Stimulated activated CD4-positive, alpha-beta T cell treated with anti-CD3 and anti-CD28 coated beads, Interleukin-1b, Interleukin-23, amount 100 ng/mL, for 24 hours (primary cell): ENCODE results near the gene PGA5.
"Not testable (repeated sequence)": the region's sequence is repeated elsewhere in the genome, so short reads cannot be mapped to it uniquely, and the experiment has no call there.

Source experiments
- DNase-seq, 4 experiments: peaks; one replicate each; pipeline ENCODE4 v3.0.0-alpha.2; 2020; ENCODE audit warnings: low read depth in 4 of 4, low spot score in 1 of 4

PGA5 gene

DNA sequence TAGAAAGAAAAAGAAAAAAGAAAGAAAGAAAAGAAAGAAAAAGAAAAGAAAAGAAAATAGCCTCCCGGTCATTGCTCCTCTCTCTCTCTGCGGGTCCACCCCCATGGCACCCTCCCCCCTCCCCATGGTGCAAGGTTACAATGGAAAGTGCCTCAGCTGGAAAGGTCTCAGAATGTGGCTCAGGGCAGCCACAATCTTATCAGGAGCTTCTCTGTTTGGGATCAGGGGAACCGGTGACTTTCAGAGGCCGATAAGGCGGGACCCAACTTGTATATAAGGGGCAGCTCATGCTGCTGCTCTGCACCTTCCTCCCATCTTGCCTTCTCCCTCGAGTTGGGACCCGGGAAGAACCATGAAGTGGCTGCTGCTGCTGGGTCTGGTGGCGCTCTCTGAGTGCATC, at the start of gene PGA5:
Gene PGA5 (plus strand): TSS at position 301 of the 400 bp plus-strand sequence. CDS start 52 bp downstream, at position 353.
- DNase-seq, result not testable (repeated sequence)

DNA sequence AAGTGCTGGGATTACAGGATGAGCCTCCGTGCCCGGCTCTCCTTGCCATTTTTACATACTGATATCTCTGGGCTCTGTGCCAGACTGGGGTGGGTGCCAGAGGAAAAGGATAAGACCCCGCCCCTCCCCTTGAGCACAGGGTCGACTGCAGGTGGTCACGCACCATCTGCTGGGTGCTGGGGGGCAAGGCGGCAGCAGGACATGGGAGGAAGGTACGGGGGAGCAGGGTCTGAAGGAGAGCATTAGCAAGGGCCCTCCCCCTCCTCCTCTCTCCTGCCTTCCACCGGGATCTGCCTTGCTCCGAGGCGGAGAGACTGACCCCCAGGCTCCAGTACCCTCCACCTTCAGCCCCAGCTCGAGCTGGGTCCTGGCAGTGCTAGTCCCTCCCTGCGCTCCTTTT, 47.4 kb upstream of the PGA5 start:
- no peak for DNase-seq

DNA sequence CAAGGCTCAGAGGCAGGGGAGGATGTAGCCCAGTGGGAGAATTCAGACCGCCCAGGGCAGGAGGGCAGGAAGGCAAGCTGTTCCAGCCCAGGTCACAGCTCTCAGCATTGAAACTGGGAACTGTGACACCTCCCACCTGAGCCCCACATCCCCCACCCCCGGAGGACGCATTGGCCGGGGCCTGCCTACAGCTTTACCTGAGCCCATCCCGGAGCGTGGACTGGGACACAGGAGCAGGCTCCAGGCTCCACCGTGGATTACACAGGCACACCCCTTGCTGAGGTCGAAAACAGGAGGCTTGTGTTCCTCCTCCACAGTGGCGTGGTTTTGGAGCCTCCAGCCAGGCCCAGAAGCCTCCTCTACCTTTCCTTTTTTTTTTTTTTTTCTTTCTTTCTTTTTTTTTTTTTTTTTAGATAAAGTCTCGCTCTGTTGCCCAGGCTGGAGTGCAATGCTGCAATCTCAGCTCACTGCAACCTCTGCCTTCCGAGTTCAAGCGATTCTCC, 46.8 kb upstream of the PGA5 start:
- DNase-seq, result no peak

DNA sequence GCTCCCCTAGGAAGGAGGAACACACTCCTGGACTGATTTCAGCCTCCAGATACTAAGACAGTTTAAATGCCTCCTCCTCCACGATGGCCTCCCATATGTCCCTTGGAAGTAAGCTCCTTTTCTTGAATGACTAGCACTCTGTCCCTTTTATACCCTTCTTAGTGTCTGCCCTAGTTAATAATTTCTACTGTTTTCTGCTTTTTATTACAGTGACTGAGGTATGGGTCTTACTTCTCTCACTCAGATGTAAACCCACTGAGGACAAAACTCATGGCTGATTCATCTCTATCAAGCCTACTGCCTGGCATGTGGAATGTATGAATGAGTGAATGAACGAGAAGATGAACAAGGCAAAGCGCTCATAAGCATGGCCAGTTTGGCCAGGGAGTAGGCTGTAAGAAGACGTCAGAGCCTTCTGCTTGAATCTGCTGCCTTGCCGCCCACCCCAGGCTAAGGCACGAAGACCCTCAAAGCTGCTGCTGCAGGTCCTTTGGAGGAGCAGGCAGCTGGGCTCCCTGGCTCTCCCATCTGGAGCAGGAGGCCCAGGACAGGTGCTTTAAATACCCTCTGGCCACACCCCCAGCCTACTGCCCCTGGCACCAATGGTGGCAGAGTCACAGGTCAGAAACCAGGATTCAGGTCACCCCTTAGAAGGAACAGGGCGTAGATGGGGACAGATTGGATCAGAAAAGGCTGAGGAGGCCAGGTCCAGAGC, 45.8 kb upstream of the PGA5 start:
- no peak for DNase-seq

DNA sequence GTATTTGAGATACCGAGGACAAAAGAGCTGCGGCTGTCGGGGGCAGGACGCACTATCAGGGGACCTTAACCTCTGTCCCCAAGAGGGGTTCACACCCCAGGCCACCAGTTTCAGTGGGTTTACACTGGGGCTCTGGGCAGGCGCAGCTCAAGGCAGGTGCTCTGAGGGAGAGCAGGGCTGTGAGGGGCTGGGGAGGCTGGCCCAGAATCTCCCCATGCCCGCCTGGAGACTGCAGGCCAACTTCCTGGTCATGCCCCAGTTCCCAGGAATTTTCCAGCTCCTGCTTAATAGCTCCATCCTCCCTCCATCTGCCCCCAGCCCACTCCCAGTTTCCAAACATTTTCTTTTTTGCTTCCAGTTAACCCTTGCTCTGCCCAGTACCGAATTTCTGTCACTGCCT, 45.3 kb upstream of the PGA5 start:
- no peak for DNase-seq

DNA sequence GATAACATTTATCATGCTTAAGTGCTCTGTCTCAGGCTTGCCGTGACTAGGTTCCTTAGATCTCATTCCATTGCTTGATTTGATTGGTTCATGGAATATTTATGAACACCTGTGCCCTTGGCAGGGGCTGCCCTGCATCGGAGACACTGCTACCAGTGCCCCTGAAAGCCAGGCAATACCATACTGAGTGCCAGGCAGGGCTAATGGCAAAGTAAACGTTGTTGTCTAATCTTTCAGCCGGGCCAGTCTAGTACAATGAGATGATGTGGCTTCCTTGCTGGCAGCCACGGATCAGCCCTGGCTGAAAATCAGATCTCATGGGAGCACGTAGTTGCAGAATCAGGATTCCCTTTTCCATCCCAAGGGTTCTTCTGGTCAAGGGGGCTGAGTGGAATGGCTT, 42.6 kb upstream of the PGA5 start:
- DNase-seq, result no peak

DNA sequence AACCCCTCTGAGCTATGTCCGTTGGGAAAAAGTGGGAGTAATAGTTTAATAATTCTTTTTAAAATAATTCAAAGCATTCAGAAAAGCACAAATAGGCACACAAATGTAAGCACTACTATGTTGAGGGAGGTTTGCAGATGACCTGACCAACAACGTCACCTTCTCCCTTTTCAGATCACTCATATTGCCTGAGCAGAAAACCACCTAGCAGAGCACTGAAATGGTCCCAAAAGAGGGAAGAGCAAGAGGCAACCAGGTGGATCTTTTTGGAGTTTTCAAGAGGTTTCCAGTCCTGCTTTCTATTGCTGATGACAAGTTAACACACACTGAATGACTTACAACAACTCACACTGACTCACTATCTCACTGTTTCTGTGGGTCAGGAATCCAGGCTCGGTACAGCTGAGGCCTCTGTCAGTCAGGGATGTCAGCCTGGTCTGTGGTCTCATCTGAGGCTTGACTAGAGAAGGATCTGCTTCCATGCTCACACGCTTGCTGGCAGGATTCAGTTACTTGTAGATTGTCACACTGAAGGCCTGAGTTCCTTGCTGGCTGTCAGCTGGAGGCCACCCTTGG, 41.9 kb upstream of the PGA5 start:
- no peak for DNase-seq

DNA sequence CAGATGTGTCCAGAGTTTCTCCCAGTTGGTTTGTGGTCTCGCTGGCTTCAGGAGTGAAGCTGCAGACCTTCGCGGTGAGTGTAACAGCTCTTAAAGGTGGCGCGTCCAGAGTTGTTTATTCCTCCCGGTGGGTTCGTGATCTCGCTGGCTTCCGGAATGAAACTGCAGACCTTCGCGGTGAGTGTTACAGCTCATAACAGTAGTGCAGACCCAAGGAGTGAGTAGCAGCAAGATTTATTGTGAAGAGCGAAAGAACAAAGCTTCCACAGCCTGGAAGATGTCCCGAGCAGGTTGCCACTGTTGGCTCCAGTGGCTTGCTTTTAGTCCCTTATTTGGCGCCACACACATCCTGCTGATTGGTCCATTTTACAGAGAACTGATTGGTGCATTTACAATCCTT, 39.5 kb upstream of the PGA5 start:
- no peak for DNase-seq

DNA sequence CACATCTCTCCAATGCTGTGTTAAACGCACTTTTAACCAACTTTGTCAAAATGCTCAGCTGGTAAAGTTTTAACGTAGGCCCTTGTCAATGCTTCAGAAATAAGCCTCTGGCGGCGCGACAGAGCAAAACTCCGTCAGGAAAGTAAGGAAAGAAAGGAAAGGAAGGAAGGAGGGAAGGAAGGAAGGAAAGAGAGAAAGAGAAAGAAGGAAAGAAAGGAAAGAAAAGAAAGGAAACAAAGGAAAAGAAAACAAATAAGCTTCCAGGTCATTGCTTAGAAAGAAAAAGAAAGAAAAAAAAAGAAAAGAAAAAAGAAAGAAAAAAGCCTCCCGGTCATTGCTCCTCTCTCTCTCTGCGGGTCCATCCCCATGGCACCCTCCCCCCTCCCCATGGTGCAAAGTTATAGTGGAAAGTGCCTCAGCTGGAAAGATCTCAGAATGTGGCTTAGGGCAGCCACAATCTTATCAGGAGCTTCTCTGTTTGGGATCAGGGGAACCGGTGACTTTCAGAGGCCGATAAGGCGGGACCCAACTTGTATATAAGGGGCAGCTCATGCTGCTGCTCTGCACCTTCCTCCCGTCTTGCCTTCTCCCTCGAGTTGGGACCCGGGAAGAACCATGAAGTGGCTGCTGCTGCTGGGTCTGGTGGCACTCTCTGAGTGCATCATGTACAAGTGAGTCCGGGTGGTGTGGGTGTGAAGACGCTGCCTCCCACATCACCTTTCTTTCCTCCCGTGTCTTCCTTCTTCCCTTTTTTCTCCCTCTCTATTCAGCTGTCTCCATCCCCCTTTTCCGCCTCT, 37.8 kb upstream of the PGA5 start, which contains the start of gene PGA3:
Gene PGA3 (plus strand): TSS at position 566 of the 797 bp plus-strand sequence. CDS start 50 bp downstream, at position 616.
- not testable (repeated sequence) for DNase-seq

DNA sequence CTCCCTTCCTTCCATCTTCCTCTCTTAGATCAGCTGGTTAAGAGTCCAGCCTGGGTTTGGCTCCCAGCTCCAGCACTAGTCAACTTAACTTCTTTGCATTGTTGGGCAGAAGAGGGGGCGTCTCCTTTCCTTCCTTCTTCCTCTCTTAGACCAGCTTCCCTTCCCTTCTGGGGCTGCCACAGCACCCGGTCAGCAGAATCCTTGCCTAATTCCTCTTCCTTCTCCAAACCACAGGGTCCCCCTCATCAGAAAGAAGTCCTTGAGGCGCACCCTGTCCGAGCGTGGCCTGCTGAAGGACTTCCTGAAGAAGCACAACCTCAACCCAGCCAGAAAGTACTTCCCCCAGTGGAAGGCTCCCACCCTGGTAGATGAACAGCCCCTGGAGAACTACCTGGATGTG, 37.1 kb upstream of the PGA5 start:
- not testable (repeated sequence) for DNase-seq

DNA sequence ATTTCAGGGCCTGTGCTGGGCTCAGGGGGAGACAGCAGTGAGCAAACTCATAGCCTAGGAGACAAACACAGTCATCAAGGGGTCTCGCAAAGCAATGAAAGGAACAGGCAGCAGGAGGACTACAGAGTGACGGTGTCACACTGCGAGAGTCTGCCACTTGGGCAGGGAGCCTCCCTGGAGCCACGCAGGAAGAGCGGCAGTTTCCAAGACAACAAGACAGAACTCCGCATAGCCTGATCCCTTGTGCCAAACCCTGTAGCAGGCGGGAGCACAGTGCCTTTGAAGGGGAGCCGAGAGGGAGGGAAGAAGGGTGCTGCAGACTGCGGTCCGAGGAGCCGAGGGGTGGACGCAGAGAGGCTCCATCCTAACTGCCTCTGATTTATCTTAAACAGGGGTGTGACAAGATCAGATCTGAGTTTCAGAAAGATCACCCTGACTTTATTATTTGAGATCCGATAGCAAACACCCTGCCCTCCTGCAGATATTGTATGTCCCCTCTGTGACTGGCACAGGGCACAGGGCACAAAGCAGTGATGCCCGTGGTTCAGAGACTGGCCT, 36.4 kb upstream of the PGA5 start:
- DNase-seq, result not testable (repeated sequence)

DNA sequence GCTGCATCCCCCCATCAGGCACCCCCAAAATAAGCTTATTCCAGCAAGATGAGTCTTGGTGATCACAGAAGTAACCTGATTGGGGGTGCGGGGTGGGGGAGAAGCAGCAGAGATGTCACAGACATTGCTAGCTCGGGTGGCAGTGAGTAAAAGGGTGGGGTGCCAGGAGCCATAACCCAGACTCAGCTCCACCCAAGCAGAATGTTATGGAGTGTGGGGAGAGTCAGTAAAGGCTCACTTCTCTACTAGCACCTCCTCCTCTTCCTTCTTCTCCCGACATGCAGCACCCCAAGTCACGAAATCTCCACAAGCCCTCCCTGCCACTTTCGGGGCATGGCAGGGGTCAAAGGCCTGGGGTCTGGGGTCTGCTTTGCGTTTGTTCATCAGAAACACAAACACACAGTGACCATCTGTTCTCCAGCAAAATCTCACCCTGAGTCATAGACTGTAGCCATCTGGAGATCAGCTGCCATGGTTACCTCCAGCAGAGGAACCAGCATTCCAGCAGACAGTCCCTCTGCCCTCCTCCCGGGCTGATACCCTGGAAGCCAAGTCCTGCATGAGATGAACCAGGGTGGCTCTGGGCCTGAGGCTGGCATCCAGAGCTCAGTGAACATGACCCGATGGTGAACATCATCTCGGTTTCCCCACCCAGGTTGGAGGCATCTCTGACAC, 33.2 kb upstream of the PGA5 start:
- not testable (repeated sequence) for DNase-seq

DNA sequence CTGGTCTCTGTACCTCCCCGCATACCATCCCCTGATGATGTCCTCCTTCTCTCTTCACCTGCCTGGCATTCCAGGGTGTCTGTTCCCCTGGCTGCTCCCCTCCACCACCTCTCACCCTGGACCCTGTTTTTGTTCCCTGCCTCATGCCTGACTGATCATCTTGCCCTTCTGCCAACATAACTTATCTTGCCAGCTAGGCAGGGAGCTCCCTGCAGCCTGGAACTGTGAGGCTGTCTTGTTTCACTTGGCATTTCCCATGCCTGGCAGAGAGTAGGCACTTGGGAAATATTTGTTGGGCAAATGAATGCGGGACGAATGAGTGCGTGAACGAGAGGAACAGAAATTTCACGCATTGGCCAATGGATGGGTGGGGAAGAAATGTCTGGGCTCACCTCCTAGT, 30.3 kb upstream of the PGA5 start:
- not testable (repeated sequence) for DNase-seq

DNA sequence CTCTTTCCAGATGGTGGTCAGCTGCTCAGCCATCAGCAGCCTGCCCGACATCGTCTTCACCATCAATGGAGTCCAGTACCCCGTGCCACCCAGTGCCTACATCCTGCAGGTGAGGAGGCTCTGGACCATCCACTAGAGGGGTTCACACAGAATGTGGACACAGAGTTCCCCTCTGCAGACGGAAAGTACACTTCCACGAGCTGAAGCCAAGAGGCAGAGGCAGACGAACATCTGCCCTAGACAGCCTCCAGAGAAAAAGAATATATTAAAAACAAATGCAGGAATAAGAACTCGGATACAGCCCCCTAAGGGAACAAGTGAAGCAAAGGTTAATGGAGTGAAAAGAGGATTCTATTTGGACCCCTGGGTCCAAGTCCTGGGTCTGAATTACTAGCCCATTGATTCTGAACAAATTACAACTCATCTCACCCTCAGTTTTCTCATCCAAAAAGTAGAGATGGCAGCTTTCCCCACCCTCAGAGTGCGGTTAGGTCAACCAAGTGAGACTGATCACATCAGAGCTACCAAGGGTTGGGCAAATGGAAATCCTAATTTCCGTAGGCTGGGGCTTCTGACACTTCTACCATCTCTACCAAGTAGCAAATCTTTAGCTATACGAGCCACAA, 29.5 kb upstream of the PGA5 start:
- not testable (repeated sequence) for DNase-seq

DNA sequence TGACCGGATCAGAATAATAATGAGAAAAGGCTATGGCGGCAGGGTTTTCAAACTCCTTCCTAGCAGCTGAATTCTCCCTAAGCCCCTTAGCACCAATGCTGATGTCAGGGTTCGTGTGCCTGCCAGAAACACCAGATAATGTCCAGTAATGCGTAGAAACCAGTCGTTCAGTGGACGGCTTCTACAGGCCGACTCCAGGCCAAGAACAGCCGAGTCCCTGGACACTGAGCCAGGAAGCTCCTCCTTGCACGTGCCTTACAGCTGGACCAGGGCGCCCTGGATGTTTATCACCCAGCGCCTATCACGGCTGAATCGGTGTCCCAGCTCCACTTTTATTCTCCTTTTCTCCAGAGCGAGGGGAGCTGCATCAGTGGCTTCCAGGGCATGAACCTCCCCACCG, 28.8 kb upstream of the PGA5 start:
- not testable (repeated sequence) for DNase-seq

DNA sequence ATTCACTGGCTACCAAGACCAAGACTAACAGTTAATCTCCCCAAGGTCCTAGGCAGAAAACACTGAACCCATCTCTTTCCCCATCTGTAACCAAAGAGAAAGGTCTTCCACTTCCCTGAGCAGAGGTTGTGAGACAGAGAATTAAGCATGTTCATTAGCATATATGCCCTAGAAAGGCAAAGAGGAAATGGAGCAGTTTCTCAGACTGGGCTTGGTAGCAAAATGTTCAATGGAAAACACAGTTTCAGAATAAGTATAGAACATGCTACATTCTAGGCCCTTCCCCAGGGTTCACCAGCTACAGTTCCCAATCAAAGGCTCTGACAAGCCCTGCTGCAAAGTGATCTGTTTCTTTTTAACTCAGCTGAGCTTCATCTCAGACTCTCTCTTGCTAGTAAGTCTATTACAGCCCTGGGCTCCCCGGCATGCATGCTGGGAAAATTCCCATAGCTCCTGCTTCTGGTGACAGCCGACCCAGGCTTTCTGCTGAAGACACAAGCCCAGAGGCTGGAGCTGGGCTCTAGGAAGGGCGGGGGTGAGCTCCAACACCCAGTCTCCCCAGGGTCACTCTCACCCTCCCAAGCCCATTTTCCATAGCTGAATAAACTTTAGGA, 27.2 kb upstream of the PGA5 start:
- not testable (repeated sequence) for DNase-seq

DNA sequence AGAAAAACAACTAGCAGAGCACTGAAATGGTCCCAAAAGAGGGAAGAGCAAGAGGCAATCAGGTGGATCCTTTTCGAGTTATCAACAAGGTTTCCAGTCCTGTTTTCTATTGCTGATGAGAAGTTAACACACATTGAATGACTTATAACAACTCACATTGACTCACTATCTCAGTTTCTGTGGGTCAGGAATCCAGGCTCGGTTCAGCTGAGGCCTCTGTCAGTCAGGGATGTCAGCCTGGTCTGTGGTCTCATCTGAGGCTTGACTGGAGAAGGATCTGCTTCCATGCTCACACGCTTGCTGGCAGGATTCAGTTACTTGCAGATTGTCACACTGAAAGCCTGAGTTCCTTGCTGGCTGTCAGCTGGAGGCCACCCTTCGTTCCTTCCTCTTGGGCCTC, 22.7 kb upstream of the PGA5 start:
- DNase-seq, result not testable (repeated sequence)

DNA sequence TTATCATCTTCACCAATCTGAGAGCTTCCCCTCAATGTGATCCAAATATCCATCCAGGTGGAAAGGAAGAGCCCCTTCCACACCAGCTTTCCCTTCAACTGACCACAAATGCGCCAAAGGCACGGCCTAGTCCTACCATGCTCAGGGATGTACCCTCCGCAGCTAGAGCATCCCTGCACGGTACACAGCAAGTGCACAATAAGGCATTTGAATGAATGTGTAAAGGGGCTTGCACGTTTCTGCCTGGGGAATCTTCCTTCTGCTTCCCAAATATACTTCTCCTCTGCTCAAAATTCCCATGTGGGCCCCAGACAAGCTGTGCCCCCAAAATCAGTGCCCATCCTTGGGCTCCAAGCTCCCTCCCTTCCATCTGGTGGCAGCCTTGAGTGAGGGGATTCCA, 22.0 kb upstream of the PGA5 start:
- DNase-seq, result not testable (repeated sequence)

DNA sequence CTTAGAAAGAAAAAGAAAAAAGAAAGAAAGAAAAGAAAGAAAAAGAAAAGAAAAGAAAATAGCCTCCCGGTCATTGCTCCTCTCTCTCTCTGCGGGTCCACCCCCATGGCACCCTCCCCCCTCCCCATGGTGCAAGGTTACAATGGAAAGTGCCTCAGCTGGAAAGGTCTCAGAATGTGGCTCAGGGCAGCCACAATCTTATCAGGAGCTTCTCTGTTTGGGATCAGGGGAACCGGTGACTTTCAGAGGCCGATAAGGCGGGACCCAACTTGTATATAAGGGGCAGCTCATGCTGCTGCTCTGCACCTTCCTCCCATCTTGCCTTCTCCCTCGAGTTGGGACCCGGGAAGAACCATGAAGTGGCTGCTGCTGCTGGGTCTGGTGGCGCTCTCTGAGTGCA, 18.9 kb upstream of the PGA5 start, which contains the start of gene PGA4:
Gene PGA4 (plus strand): TSS at position 301 of the 400 bp plus-strand sequence. CDS start 54 bp downstream, at position 355.
- DNase-seq, result not testable (repeated sequence)

DNA sequence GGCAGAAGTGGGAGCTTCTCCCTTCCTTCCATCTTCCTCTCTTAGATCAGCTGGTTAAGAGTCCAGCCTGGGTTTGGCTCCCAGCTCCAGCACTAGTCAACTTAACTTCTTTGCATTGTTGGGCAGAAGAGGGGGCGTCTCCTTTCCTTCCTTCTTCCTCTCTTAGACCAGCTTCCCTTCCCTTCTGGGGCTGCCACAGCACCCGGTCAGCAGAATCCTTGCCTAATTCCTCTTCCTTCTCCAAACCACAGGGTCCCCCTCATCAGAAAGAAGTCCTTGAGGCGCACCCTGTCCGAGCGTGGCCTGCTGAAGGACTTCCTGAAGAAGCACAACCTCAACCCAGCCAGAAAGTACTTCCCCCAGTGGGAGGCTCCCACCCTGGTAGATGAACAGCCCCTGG, 18.3 kb upstream of the PGA5 start:
- DNase-seq, result not testable (repeated sequence)
